IMR-90 (cell line): ENCODE data around the gene PTGER2.

Source experiments
- BHLHE40 ChIP-seq: fragments of 150-350 bp; IDR thresholded peaks from 2 replicates; pipeline ENCODE4 v1.6.1; 2016; ENCODE audit warnings: mild to moderate bottlenecking, low read depth, low read length
- CEBPB ChIP-seq: IDR thresholded peaks from 2 replicates; pipeline ENCODE4 v1.6.1; 2012; ENCODE audit warnings: low read depth, low read length, improper control_type of control experiment
- CHD1 ChIP-seq: IDR thresholded peaks from 2 replicates; pipeline ENCODE4 v1.6.1; 2012; ENCODE audit warnings: low read depth, low read length, improper control_type of control experiment
- CTCF ChIP-seq: conservative IDR thresholded peaks from 2 replicates; pipeline ENCODE4 v1.5.1; 2012; ENCODE audit warnings: mild to moderate bottlenecking, low read depth, low read length, improper control_type of control experiment
- FOS ChIP-seq: fragments of 150-350 bp; IDR thresholded peaks from 2 replicates; pipeline ENCODE4 v1.6.1; 2016; ENCODE audit warnings: low read depth, low read length
- MAFK ChIP-seq: IDR thresholded peaks from 2 replicates; pipeline ENCODE4 v1.6.1; 2012; ENCODE audit warnings: low read depth, low read length, improper control_type of control experiment
- MAZ ChIP-seq: IDR thresholded peaks from 2 replicates; pipeline ENCODE4 v1.6.1; 2012; ENCODE audit warnings: low read depth, mild to moderate bottlenecking, low read length, improper control_type of control experiment, moderate library complexity, borderline replicate concordance
- MXI1 ChIP-seq: IDR thresholded peaks from 2 replicates; pipeline ENCODE4 v1.6.1; 2012; ENCODE audit warnings: low read depth, mild to moderate bottlenecking, low read length, moderate library complexity, borderline replicate concordance
- POLR2A ChIP-seq: IDR thresholded peaks from 2 replicates; pipeline ENCODE4 v1.6.1; 2012; ENCODE audit warnings: mild to moderate bottlenecking, low read depth, low read length
- RAD21 ChIP-seq: IDR thresholded peaks from 2 replicates; pipeline ENCODE4 v1.6.1; 2012; ENCODE audit warnings: low read length, improper control_type of control experiment
- RCOR1 ChIP-seq: IDR thresholded peaks from 2 replicates; pipeline ENCODE4 v1.6.1; 2012; ENCODE audit warnings: mild to moderate bottlenecking, low read length, improper control_type of control experiment; ENCODE audit not compliant: insufficient replicate concordance
- RFX5 ChIP-seq: IDR thresholded peaks from 2 replicates; pipeline ENCODE4 v1.8.0; 2012; ENCODE audit warnings: low read depth, mild to moderate bottlenecking, low read length, moderate library complexity
- SMC3 ChIP-seq: fragments of 150-350 bp; IDR thresholded peaks from 2 replicates; pipeline ENCODE4 v1.6.1; 2016; ENCODE audit warnings: low read depth, mild to moderate bottlenecking, antibody characterized with exemption, low read length, moderate library complexity
- TF ChIP-seq, protein P1 (sequence below): fragments of 150-350 bp; IDR thresholded peaks from 2 replicates; pipeline ENCODE4 v1.6.1; 2016; ENCODE audit warnings: low read depth, mild to moderate bottlenecking, low read length, moderate library complexity, borderline replicate concordance

DNA sequence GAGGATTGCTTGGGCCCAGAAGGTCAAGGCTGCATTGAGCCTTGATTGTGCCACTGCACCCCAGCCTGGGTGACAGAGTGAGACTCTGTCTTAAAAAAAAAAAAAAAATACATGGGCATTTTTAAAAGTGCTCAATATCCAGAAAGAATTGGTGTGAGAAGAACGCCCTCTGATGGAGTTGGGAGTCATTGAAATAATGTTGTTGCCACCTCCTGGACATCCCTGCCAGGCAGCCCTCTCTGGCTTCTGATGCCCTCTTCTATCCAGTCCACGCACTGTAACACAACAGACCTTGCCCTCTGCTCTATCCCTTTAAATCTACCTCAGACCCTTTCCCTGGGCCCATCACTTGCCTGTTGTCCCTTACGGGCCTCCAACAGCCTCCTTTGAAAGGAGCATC is 41.7 kb upstream of the PTGER2 start:
- TF ChIP-seq CTCF, result peak; percentile 50
- no peak for TF ChIP-seq RFX5
- TF ChIP-seq POLR2A, result no peak
- no peak for TF ChIP-seq CHD1
- peak; percentile 41 for TF ChIP-seq SMC3
- no peak for TF ChIP-seq MAZ
- TF ChIP-seq MXI1, result no peak
- TF ChIP-seq RAD21, result peak; percentile 56
- TF ChIP-seq, protein P1, sequence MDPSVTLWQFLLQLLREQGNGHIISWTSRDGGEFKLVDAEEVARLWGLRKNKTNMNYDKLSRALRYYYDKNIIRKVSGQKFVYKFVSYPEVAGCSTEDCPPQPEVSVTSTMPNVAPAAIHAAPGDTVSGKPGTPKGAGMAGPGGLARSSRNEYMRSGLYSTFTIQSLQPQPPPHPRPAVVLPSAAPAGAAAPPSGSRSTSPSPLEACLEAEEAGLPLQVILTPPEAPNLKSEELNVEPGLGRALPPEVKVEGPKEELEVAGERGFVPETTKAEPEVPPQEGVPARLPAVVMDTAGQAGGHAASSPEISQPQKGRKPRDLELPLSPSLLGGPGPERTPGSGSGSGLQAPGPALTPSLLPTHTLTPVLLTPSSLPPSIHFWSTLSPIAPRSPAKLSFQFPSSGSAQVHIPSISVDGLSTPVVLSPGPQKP, result no peak
- TF ChIP-seq MAFK, result no peak
- TF ChIP-seq BHLHE40, result no peak
- no peak for TF ChIP-seq FOS
- TF ChIP-seq CEBPB, result no peak
- no peak for TF ChIP-seq RCOR1
